ENCODE results near the gene IGSF5.

- no peak for TF ChIP-seq EZH2 (IDR thresholded peaks at IDR 0.05; ENCODE audit: borderline replicate concordance, low read length)
- TF ChIP-seq, protein P1, sequence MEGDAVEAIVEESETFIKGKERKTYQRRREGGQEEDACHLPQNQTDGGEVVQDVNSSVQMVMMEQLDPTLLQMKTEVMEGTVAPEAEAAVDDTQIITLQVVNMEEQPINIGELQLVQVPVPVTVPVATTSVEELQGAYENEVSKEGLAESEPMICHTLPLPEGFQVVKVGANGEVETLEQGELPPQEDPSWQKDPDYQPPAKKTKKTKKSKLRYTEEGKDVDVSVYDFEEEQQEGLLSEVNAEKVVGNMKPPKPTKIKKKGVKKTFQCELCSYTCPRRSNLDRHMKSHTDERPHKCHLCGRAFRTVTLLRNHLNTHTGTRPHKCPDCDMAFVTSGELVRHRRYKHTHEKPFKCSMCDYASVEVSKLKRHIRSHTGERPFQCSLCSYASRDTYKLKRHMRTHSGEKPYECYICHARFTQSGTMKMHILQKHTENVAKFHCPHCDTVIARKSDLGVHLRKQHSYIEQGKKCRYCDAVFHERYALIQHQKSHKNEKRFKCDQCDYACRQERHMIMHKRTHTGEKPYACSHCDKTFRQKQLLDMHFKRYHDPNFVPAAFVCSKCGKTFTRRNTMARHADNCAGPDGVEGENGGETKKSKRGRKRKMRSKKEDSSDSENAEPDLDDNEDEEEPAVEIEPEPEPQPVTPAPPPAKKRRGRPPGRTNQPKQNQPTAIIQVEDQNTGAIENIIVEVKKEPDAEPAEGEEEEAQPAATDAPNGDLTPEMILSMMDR (conservative IDR thresholded peaks at IDR 0.05 in 1 of 2, IDR thresholded peaks at IDR 0.05 in 1 of 2; ENCODE audit: extremely low read depth in 1 of 2, insufficient read depth in 1 of 2, low read depth in 1 of 2, low read length in 2 of 2) = no peak
These were observed 34.1 kb upstream of the IGSF5 start for GRCh38 chr21:39710866-39711265.

Measured in mammary epithelial cell (primary cell).